Measurements from ENCODE around the gene RNF225. TPM values are rescaled to one million over a fixed set of nuclear protein-coding genes. Genes with fewer than 3 reads are reported as not detected.
"Not testable (repeated sequence)": the region's sequence is repeated elsewhere in the genome, so short reads cannot be mapped to it uniquely, and the experiment has no call there.

The RNF225 gene
- total RNA-seq, 1 donor: not detected

GRCh38 chr19:58366585-58367430 is 28.6 kb upstream of the RNF225 start:
- no peak overlapping the region for H3K4me3 ChIP-seq (ENCODE audit: low read depth, low read length)
- no peak for DNase-seq (ENCODE audit: low read depth)
- TF ChIP-seq CTCF (IDR thresholded peaks at IDR 0.05; ENCODE audit: insufficient read depth, low read length): no peak

GRCh38 chr19:58367698-58368454 is 27.6 kb upstream of the RNF225 start:
- no peak for TF ChIP-seq CTCF (IDR thresholded peaks at IDR 0.05; ENCODE audit: insufficient read depth, low read length)
- no peak overlapping the region for H3K4me3 ChIP-seq (ENCODE audit: low read depth, low read length)
- no peak for DNase-seq (ENCODE audit: low read depth)

- no peak for DNase-seq (ENCODE audit: low read depth)
- no peak overlapping the region for H3K4me3 ChIP-seq (ENCODE audit: low read depth, low read length)
- no peak for TF ChIP-seq CTCF (IDR thresholded peaks at IDR 0.05; ENCODE audit: insufficient read depth, low read length)
Measured at GRCh38 chr19:58368561-58369360, 26.7 kb upstream of the RNF225 start.

- no peak overlapping the region for H3K4me3 ChIP-seq (ENCODE audit: low read depth, low read length)
- DNase-seq (ENCODE audit: low read depth): no peak
- TF ChIP-seq CTCF (IDR thresholded peaks at IDR 0.05; ENCODE audit: insufficient read depth, low read length): no peak
Measured at GRCh38 chr19:58372311-58373133, 22.9 kb upstream of the RNF225 start.

- no peak for DNase-seq (ENCODE audit: low read depth)
- H3K4me3 ChIP-seq (ENCODE audit: low read depth, low read length): no peak overlapping the region
- TF ChIP-seq CTCF (IDR thresholded peaks at IDR 0.05; ENCODE audit: insufficient read depth, low read length): no peak
Measured at GRCh38 chr19:58374200-58374599, 21.3 kb upstream of the RNF225 start.

- not testable (repeated sequence) for H3K4me3 ChIP-seq (ENCODE audit: low read depth, low read length); DNase-seq (ENCODE audit: low read depth)
Measured at GRCh38 chr19:58376724-58377123, 18.7 kb upstream of the RNF225 start.
